ENCODE results near the gene COL27A1.

- no peak for TF ChIP-seq CTCF (IDR thresholded peaks at IDR 0.05)
- peak; percentile 46 for TF ChIP-seq POLR2AphosphoS5 (IDR thresholded peaks at IDR 0.05)
- no peak for TF ChIP-seq POLR2A (IDR thresholded peaks at IDR 0.05)
These were observed 51.9 kb downstream of the COL27A1 start for GRCh38 chr9:114207034-114207810.

Data from prostate gland (tissue), 2 donors.